Tibial nerve (tissue), 4 donors: ENCODE measurements around the gene SP2. TPM values are rescaled to one million over a fixed set of nuclear protein-coding genes. Genes with fewer than 3 reads are reported as not detected.

Experiments used
- DNase-seq, 2 donors: peaks; one replicate each; pipeline ENCODE4 v3.0.0-alpha.2; 2019; ENCODE audit warnings: low spot score in 2 of 2
- H3K27ac ChIP-seq, 4 donors: fragments of 200-600 bp; sonication (generic) in 3 of 4; one replicate each; pipeline ENCODE4 v1.5.1; 2017 to 2019; ENCODE audit warnings: mild to moderate bottlenecking in 1 of 4
- H3K27me3 ChIP-seq, 2 donors: fragments of 200-600 bp; sonication (generic) in 1 of 2; one replicate each; pipeline versions ENCODE4 v1.5.1 to v1.6.0; 2017 to 2019
- H3K36me3 ChIP-seq, 3 donors: fragments of 200-600 bp; sonication (generic); one replicate each; pipeline ENCODE4 v1.5.1; 2018 to 2019
- H3K4me1 ChIP-seq, 4 donors: fragments of 200-600 bp; sonication (generic) in 3 of 4; one replicate each; pipeline ENCODE4 v1.5.1; 2017 to 2019
- H3K4me3 ChIP-seq, 4 donors: fragments of 200-600 bp; sonication (generic) in 3 of 4; one replicate each; pipeline ENCODE4 v1.5.1; 2017 to 2019; ENCODE audit warnings: mild to moderate bottlenecking in 1 of 4, moderate library complexity in 1 of 4
- H3K9me3 ChIP-seq, 4 donors: fragments of 200-600 bp; sonication (generic) in 3 of 4; one replicate each; pipeline ENCODE4 v1.5.1; 2017 to 2019
- EP300 ChIP-seq, 2 donors: sonication (generic); formaldehyde crosslinking; IDR thresholded peaks; one replicate each; pipeline ENCODE4 v1.6.1; 2017; ENCODE audit warnings: antibody characterized with exemption in 2 of 2, mild to moderate bottlenecking in 1 of 2
- POLR2A ChIP-seq, 2 donors: fragments of 450-650 bp; IDR thresholded peaks; one replicate each; pipeline ENCODE4 v1.6.1; 2017; ENCODE audit warnings: antibody characterized with exemption in 2 of 2, mild to moderate bottlenecking in 2 of 2, moderate library complexity in 2 of 2
- WGBS, 2 donors: methylation state at CpG; one replicate each; pipeline ENCODE4 v1.1.5; 2018; 5-methylcytosine and 5-hydroxymethylcytosine counted together
- total RNA-seq, 4 donors: library from RNA; depleted of rRNA; stranded (reverse); fragments of >200 nt; gene quantifications; one replicate each; pipeline ENCODE4 v1.1.0, GENCODE V29; 2016
- TF ChIP-seq, protein P1 (sequence below), 5 experiments: fragments of 200-600 bp in 3 of 5; fragments of 450-650 bp in 2 of 5; sonication (generic) in 3 of 5; IDR thresholded peaks; one replicate each; pipeline ENCODE4 v1.5.1; 2016 to 2019; ENCODE audit warnings: antibody characterized with exemption in 5 of 5, mild to moderate bottlenecking in 3 of 5, moderate library complexity in 2 of 5

Gene SP2
- total RNA-seq, 4 donors from 2014 or later, result 5.9 to 7.2 (median 7.1) TPM

DNA sequence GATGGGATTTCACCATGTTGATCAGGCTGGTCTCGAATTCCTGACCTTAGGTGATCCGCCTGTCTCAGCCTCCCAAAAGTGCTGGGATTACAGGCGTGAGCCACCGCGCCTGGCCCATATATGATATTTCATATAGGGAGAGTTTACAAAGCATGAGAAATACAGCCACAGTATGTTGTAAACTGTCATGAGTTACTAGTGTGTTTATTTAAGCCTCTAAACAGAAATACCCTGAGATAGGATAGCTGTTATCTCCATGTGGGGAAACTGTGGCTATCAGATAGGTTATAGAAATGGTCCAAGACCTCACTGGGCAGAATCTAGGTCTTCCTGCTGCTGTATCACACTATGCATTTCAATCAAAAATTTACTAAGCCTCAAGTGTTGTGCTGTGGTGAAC, 72.8 kb downstream of the SP2 start:
- H3K4me1 ChIP-seq, result peaks cover 0 to 46% (median 10%) of the 10 kb centered on the region in 4 donors
- no peaks in the 10 kb centered on the region for H3K27me3 ChIP-seq
- peaks cover 0 to 6% (median 0%) of the 10 kb centered on the region in 3 donors for H3K36me3 ChIP-seq
- no peak overlapping the region for H3K27ac ChIP-seq
- WGBS, 2 donors, result 94 to 95% methylated on average over 5 of the region's 5 CpGs
- TF ChIP-seq POLR2A (IDR thresholded peaks at IDR 0.05), result no peak
- TF ChIP-seq, protein P1, sequence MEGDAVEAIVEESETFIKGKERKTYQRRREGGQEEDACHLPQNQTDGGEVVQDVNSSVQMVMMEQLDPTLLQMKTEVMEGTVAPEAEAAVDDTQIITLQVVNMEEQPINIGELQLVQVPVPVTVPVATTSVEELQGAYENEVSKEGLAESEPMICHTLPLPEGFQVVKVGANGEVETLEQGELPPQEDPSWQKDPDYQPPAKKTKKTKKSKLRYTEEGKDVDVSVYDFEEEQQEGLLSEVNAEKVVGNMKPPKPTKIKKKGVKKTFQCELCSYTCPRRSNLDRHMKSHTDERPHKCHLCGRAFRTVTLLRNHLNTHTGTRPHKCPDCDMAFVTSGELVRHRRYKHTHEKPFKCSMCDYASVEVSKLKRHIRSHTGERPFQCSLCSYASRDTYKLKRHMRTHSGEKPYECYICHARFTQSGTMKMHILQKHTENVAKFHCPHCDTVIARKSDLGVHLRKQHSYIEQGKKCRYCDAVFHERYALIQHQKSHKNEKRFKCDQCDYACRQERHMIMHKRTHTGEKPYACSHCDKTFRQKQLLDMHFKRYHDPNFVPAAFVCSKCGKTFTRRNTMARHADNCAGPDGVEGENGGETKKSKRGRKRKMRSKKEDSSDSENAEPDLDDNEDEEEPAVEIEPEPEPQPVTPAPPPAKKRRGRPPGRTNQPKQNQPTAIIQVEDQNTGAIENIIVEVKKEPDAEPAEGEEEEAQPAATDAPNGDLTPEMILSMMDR (IDR thresholded peaks at IDR 0.05), result no peak
- TF ChIP-seq EP300 (IDR thresholded peaks at IDR 0.05), result no peak
- DNase-seq, result no peak
- no peak overlapping the region for H3K4me3 ChIP-seq
- no peaks in the 10 kb centered on the region for H3K9me3 ChIP-seq

DNA sequence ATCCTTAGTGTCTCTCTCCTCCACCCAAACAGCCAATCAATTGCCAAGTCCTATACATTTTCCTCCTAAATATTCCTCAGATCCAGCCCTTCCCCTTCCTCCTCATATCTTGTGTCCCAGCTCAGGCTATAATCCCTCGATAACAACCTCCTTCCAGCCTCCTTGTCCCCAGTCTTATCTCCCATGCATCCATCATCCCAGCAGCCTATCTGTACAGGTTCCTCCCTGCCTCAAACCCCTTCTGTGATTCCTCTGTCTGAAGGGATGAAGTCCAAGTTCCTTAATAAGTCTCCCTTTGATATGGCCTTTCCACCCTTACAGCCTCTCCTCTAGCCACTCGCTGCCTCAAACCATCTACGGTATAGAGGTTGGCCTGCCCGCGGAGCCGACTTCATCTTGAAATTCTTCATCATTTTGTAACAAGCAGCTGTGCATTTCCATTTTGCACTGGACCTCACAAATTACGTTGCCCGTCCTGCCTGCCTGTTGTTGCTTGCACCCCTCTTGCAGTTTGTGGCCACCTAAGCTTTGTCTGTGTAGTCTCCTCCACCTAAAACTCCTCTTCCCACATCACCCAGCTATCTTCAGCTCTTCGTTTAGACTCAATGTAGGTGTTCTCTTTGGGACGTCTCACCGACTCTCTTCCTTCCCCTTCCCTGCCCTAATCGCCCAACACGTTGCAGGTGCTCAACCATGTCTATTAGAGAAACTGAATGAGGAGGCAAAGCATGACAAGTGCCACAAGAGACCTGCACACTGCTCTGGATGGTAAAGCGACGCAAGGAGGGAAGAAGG, 74.1 kb downstream of the SP2 start:
- Histone ChIP-seq H3K4me3 (peak overlapping the region; percentile 24 to 100 (median 72)), H3K36me3 (peaks cover 0 to 19% (median 4%) of the 10 kb centered on the region in 3 donors), H3K9me3 (no peaks in the 10 kb centered on the region), H3K4me1 (peaks cover 0 to 46% (median 10%) of the 10 kb centered on the region in 4 donors), H3K27me3 (no peaks in the 10 kb centered on the region), H3K27ac (peak overlapping the region in 1 of 4 donors; percentile 95)
- 47 to 50% methylated on average over 15 of the region's 15 CpGs for WGBS, 2 donors
- DNase-seq, result no peak
- TF ChIP-seq POLR2A (IDR thresholded peaks at IDR 0.05) (no peak), EP300 (IDR thresholded peaks at IDR 0.05) (no peak)
- TF ChIP-seq, protein P1 (IDR thresholded peaks at IDR 0.05), result no peak

DNA sequence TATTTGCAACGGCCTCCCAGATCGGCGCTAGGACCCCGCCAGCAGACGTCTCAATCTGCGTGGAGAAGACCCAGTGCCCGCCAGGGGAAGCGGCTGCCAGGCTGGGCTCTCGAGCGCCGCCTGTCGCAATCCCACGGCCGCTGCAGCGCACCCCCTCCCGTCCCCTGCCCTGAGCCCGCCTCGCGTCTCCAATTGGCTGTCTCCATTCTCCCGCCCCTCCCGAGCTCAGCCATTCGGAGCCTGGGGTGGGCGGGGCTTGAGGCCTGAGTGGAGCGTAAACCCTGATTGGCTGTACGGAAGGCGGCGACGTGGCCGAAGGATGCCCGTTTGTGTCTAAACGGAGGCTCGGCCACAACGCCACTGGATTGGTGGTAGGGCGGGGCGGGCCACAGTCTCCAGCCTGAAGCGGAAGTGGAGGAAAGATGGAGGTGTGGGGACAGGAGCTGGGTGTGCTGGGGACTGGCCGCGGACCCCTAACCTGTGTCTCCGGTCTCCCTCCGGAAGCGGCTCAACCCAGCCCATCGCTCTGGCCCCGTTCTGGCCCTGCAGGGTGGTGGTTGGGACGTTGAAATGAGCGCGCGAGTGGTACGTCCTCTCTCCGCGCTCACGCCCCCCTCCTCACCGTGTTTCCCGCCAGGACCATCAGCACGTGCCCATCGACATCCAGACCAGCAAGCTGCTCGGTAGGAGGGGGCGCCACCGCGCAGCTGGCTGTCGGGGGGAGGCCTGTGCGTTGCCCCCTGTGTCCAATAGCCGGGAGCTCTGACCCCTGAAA, 74.9 kb downstream of the SP2 start, which contains the start of gene CDK5RAP3:
Gene CDK5RAP3, plus strand, starts transcription at position 389 of the 775 bp plus-strand sequence. Its CDS starts 34 bp downstream, at position 423.
- WGBS, 2 donors, result 0 to 1% methylated on average over 31 to 47 of the region's 62 CpGs
- peak; percentile 100 for DNase-seq
- Histone ChIP-seq H3K9me3 (no peaks in the 10 kb centered on the region), H3K4me3 (peak within 1 kb of the TSS; percentile 65 to 100 (median 84)), H3K27me3 (no peaks in the 10 kb centered on the region), H3K36me3 (peaks cover 0 to 27% (median 9%) of the 10 kb centered on the region in 3 donors), H3K27ac (peak within 1 kb of the TSS; percentile 70 to 95 (median 86)), H3K4me1 (peaks cover 0 to 43% (median 10%) of the 10 kb centered on the region in 4 donors)
- TF ChIP-seq POLR2A (IDR thresholded peaks at IDR 0.05) (peak; percentile 48 to 83), EP300 (IDR thresholded peaks at IDR 0.05) (peak; percentile 80 to 91)
- TF ChIP-seq, protein P1 (IDR thresholded peaks at IDR 0.05), result peak; percentile 93 to 99 (median 98)

DNA sequence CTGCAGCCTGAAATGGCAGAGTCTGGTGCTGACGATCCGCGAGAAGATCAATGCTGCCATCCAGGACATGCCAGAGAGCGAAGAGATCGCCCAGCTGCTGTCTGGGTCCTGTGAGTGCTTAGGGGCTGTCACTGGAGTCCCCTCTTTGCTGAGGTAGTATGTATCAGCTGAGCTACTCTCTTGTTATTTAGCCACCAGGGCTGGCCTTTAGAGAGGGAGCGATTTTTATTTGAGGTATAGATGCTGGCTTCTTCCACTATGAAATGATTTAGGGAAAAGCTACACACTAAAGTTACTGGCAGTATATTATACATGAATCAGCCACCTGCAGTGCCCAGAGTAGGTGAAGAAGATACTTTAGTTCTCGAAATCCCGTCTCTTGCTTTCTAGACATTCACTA, 77.5 kb downstream of the SP2 start:
- peaks cover 0 to 29% (median 3%) of the 10 kb centered on the region in 4 donors for H3K4me1 ChIP-seq
- H3K27ac ChIP-seq, result no peak overlapping the region
- TF ChIP-seq POLR2A (IDR thresholded peaks at IDR 0.05) (no peak), EP300 (IDR thresholded peaks at IDR 0.05) (no peak)
- TF ChIP-seq, protein P1 (IDR thresholded peaks at IDR 0.05), result no peak
- peaks cover 0 to 53% (median 12%) of the 10 kb centered on the region in 3 donors for H3K36me3 ChIP-seq
- H3K4me3 ChIP-seq, result no peak overlapping the region
- H3K27me3 ChIP-seq, result no peaks in the 10 kb centered on the region
- no peak for DNase-seq
- H3K9me3 ChIP-seq, result no peaks in the 10 kb centered on the region
- 94% methylated on average over 8 of the region's 8 CpGs for WGBS, 2 donors
